HepG2 (cell line): ENCODE measurements around the gene ZNF148.

Source experiments
- KLF13 ChIP-seq: sonication (generic); formaldehyde crosslinking; IDR thresholded peaks from 2 replicates; pipeline ENCODE4 v1.4.0; 2020; ENCODE audit warnings: mild to moderate bottlenecking, missing genetic modification reagents
- NFYB ChIP-seq: sonication (generic); formaldehyde crosslinking; IDR thresholded peaks from 2 replicates; pipeline ENCODE4 v1.4.0; 2020; ENCODE audit warnings: missing genetic modification reagents
- SYNCRIP ChIP-seq: fragments of 200-400 bp; formaldehyde crosslinking; IDR thresholded peaks from 2 replicates; pipeline ENCODE4 v1.6.1; 2018; ENCODE audit warnings: mild to moderate bottlenecking, low read depth, low read length; ENCODE audit not compliant: insufficient read depth
- TAF1 ChIP-seq: sonication (generic); formaldehyde crosslinking; IDR thresholded peaks from 2 replicates; pipeline ENCODE4 v1.4.0; 2020; ENCODE audit warnings: missing genetic modification reagents
- ZNF337 ChIP-seq: sonication (generic); formaldehyde crosslinking; IDR thresholded peaks from 2 replicates; pipeline ENCODE4 v1.5.1; 2020; ENCODE audit warnings: missing genetic modification reagents, low read depth, mild to moderate bottlenecking, borderline replicate concordance
- ZNF350 ChIP-seq: sonication (generic); formaldehyde crosslinking; IDR thresholded peaks from 2 replicates; pipeline ENCODE4 v1.4.0; 2020; ENCODE audit warnings: mild to moderate bottlenecking, low read depth, missing genetic modification reagents, borderline replicate concordance
- ZNF558 ChIP-seq: sonication (generic); formaldehyde crosslinking; IDR thresholded peaks from 2 replicates; pipeline ENCODE4 v1.9.0; 2022; ENCODE audit warnings: mild to moderate bottlenecking, missing genetic modification reagents, borderline replicate concordance
- ZNF629 ChIP-seq: sonication (generic); formaldehyde crosslinking; conservative IDR thresholded peaks from 2 replicates; pipeline ENCODE4 v1.5.0; 2020; ENCODE audit warnings: missing genetic modification reagents
- ZNF678 ChIP-seq: sonication (generic); formaldehyde crosslinking; IDR thresholded peaks from 2 replicates; pipeline ENCODE4 v1.4.0; 2020; ENCODE audit warnings: mild to moderate bottlenecking, missing genetic modification reagents
- TF ChIP-seq, protein P1 (sequence below): IDR thresholded peaks from 2 replicates; pipeline ENCODE4 v1.6.1; 2012; ENCODE audit warnings: inconsistent platforms

- TF ChIP-seq ZNF678 (CRISPR knock-in tag) (no peak), ZNF337 (no peak), KLF13 (CRISPR knock-in tag) (no peak), ZNF558 (CRISPR knock-in tag) (no peak), NFYB (no peak), SYNCRIP (no peak), TAF1 (CRISPR knock-in tag) (no peak), ZNF350 (CRISPR knock-in tag) (no peak), ZNF629 (CRISPR knock-in tag) (no peak)
- TF ChIP-seq, protein P1, sequence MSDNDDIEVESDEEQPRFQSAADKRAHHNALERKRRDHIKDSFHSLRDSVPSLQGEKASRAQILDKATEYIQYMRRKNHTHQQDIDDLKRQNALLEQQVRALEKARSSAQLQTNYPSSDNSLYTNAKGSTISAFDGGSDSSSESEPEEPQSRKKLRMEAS: no peak
Measured at GRCh38 chr3:125292015-125292414, 83.1 kb downstream of the ZNF148 start.
